Neutrophil (primary cell): ENCODE measurements around the gene VPS26A.
A peak's percentile ranks its signal among the peaks of the same experiment; 100 is the strongest.

Experiments
- H3K27ac ChIP-seq: fragments of 200-600 bp; sonication (generic); 2 replicates; pipeline ENCODE4 v1.5.1; 2016; ENCODE audit warnings: mild to moderate bottlenecking, moderate library complexity
- H3K27me3 ChIP-seq: fragments of 200-600 bp; sonication (generic); 2 replicates; pipeline ENCODE4 v1.6.0; 2016; ENCODE audit warnings: mild to moderate bottlenecking
- H3K36me3 ChIP-seq: fragments of 200-600 bp; sonication (generic); 2 replicates; pipeline ENCODE4 v1.5.1; 2017
- H3K4me1 ChIP-seq, 2 experiments: fragments of 200-600 bp in 1 of 2; sonication (generic) in 1 of 2; 1 replicate in 1 of 2; 2 replicates in 1 of 2; pipeline versions ENCODE4 v1.5.1 to v1.6.1; 2013 to 2016; ENCODE audit warnings: low read depth in 1 of 2, low read length in 1 of 2, mild to moderate bottlenecking in 1 of 2, moderate library complexity in 1 of 2; ENCODE audit not compliant: control insufficient read depth in 1 of 2, insufficient read depth in 1 of 2
- H3K4me3 ChIP-seq, 2 experiments: fragments of 200-600 bp in 1 of 2; sonication (generic) in 1 of 2; 1 replicate in 1 of 2; 2 replicates in 1 of 2; pipeline ENCODE4 v1.5.1; 2013 to 2016; ENCODE audit warnings: low read depth in 1 of 2, low read length in 1 of 2, mild to moderate bottlenecking in 1 of 2, moderate library complexity in 1 of 2
- H3K9me3 ChIP-seq: fragments of 200-600 bp; sonication (generic); 2 replicates; pipeline ENCODE4 v1.5.1; 2016
- CTCF ChIP-seq: fragments of 200-600 bp; sonication (generic); IDR thresholded peaks from 2 replicates; pipeline ENCODE4 v1.5.1; 2016; ENCODE audit warnings: antibody characterized with exemption

The VPS26A gene

GRCh38 chr10:69142983-69143382 lies 19.0 kb downstream of the VPS26A start:
- Histone ChIP-seq H3K4me3 (no peak overlapping the region), H3K9me3 (no peaks in the 10 kb centered on the region), H3K27me3 (no peaks in the 10 kb centered on the region), H3K4me1 (peaks cover 16 to 20% of the 10 kb centered on the region in 2 experiments), H3K36me3 (no peaks in the 10 kb centered on the region), H3K27ac (peak overlapping the region; percentile 67)
- TF ChIP-seq CTCF, result no peak

GRCh38 chr10:69145329-69145728 lies 21.4 kb downstream of the VPS26A start:
- no peak for TF ChIP-seq CTCF
- H3K36me3 ChIP-seq, result no peaks in the 10 kb centered on the region

GRCh38 chr10:69145864-69146263 lies 21.9 kb downstream of the VPS26A start:
- Histone ChIP-seq H3K27ac (no peak overlapping the region), H3K4me1 (peaks cover 16 to 20% of the 10 kb centered on the region in 2 experiments), H3K4me3 (no peak overlapping the region), H3K9me3 (no peaks in the 10 kb centered on the region), H3K27me3 (no peaks in the 10 kb centered on the region), H3K36me3 (no peaks in the 10 kb centered on the region)
- no peak for TF ChIP-seq CTCF

More at GRCh38 chr10:69145329-69145728, 21.4 kb downstream of the VPS26A start:
- Histone ChIP-seq H3K9me3 (no peaks in the 10 kb centered on the region), H3K27ac (no peak overlapping the region), H3K4me3 (no peak overlapping the region), H3K27me3 (no peaks in the 10 kb centered on the region), H3K4me1 (peaks cover 16 to 20% of the 10 kb centered on the region in 2 experiments)

- Histone ChIP-seq H3K9me3 (no peaks in the 10 kb centered on the region), H3K4me1 (peaks cover 16 to 20% of the 10 kb centered on the region in 2 experiments), H3K27me3 (no peaks in the 10 kb centered on the region), H3K36me3 (no peaks in the 10 kb centered on the region), H3K27ac (peak overlapping the region; percentile 14), H3K4me3 (no peak overlapping the region)
- no peak for TF ChIP-seq CTCF
These were observed 22.8 kb downstream of the VPS26A start for GRCh38 chr10:69146759-69147158.

- Histone ChIP-seq H3K4me3 (no peak overlapping the region), H3K27ac (no peak overlapping the region), H3K27me3 (no peaks in the 10 kb centered on the region), H3K9me3 (no peaks in the 10 kb centered on the region), H3K4me1 (peaks cover under 1% of the 10 kb centered on the region in 2 experiments), H3K36me3 (peaks cover 3% of the 10 kb centered on the region)
- no peak for TF ChIP-seq CTCF
These were observed 28.0 kb downstream of the VPS26A start for GRCh38 chr10:69151984-69152383.

GRCh38 chr10:69153227-69153626 lies 29.2 kb downstream of the VPS26A start:
- no peaks in the 10 kb centered on the region for H3K9me3 ChIP-seq
- peaks cover 13% of the 10 kb centered on the region for H3K36me3 ChIP-seq

More at GRCh38 chr10:69153227-69153626, 29.2 kb downstream of the VPS26A start:
- H3K27me3 ChIP-seq, result no peaks in the 10 kb centered on the region
- H3K27ac ChIP-seq, result no peak overlapping the region
- no peak for TF ChIP-seq CTCF
- H3K4me3 ChIP-seq, result no peak overlapping the region
- H3K4me1 ChIP-seq, result no peaks in the 10 kb centered on the region
